ENCODE data around the gene FRMD6.

- TF ChIP-seq GATA2 (IDR thresholded peaks at IDR 0.05; ENCODE audit: low read depth, low read length) (no peak), GATA3 (IDR thresholded peaks at IDR 0.05; ENCODE audit: low read depth, low read length) (no peak)
These were observed 124.6 kb downstream of the FRMD6 start for GRCh38 chr14:51776102-51776894.
